GM10248 (cell line): ENCODE results near the gene RASGRF2.

Experiments used
- CTCF ChIA-PET: fragments of 300-600 bp; sonication (Branson Sonifier 250); formaldehyde crosslinking; extraction: SDS; loops from one replicate; lab custom pipeline; 2021; ENCODE audit warnings: antibody characterized with exemption; lab: Yijun Ruan, JAX
- POLR2A ChIA-PET: fragments of 350-650 bp; sonication (Branson Sonifier 250); formaldehyde crosslinking; extraction: SDS; loops from one replicate; lab custom pipeline; 2020; ENCODE audit warnings: antibody characterized with exemption; lab: Yijun Ruan, JAX
- DNase-seq: peaks from one replicate; pipeline ENCODE4 v3.0.0; 2012; ENCODE audit errors: extremely low spot score
- TF ChIP-seq, protein P1 (sequence below): IDR thresholded peaks from 2 replicates; pipeline ENCODE4 v1.5.1; 2012; ENCODE audit warnings: mild to moderate bottlenecking, low read depth; ENCODE audit errors: extremely low read depth, missing control alignments, control extremely low read depth

The RASGRF2 gene

DNA sequence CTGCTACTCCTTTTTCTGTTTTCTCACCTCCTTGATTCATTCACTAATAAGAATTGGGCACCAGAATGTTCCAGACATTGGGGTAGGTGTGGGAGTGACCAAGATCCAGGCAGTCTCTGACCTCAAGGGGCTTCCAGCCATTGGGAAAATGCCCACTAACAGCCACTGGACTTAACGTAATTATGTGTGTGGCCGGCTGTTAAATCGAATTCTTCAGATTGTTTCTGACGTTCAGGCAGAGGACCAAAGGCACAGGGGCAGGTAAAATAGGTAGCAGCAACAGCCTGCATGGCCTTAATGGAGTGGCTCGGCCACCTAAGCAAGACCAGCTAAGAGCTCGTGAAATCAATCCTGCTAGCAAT is 224.6 kb downstream of the RASGRF2 start:
- CTCF ChIA-PET: interaction anchor here (2.5 to 3.2 kb wide), 2 partner anchors 10 to 20 kb away, joined by 10 to 15 read pairs; no protein-coding TSS in a partner anchor

DNA sequence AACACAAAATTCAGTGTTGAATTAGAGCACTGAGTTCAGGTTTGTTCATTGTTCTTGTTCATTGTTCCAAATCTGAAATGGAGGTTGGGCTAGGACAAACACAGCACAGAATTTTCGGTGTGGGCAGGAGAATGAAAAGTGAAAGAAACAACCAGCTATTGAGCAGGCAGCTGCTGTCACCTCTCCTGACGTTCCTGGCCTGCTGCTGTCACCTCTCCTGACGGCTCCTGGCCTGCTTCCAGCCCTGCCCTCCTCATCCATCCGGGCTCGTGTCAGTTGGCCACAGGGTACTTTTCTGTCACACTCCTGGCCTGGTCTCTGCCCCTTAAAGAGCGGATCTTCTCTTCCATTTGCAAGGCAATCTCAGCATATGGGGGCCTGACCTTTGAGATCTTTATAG is 227.7 kb downstream of the RASGRF2 start:
- TF ChIP-seq, protein P1, sequence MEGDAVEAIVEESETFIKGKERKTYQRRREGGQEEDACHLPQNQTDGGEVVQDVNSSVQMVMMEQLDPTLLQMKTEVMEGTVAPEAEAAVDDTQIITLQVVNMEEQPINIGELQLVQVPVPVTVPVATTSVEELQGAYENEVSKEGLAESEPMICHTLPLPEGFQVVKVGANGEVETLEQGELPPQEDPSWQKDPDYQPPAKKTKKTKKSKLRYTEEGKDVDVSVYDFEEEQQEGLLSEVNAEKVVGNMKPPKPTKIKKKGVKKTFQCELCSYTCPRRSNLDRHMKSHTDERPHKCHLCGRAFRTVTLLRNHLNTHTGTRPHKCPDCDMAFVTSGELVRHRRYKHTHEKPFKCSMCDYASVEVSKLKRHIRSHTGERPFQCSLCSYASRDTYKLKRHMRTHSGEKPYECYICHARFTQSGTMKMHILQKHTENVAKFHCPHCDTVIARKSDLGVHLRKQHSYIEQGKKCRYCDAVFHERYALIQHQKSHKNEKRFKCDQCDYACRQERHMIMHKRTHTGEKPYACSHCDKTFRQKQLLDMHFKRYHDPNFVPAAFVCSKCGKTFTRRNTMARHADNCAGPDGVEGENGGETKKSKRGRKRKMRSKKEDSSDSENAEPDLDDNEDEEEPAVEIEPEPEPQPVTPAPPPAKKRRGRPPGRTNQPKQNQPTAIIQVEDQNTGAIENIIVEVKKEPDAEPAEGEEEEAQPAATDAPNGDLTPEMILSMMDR: no peak
- POLR2A ChIA-PET: no interaction called here
- CTCF ChIA-PET: interaction anchor here (0.8 to 1.5 kb wide), 3 partner anchors 14 to 302 kb away, joined by 3 read pairs; no protein-coding TSS in a partner anchor
- no peak for DNase-seq

More for the DNA sequence above, 224.6 kb downstream of the RASGRF2 start:
- no peak for DNase-seq
- TF ChIP-seq, protein P1: no peak
- POLR2A ChIA-PET: no interaction called here

DNA sequence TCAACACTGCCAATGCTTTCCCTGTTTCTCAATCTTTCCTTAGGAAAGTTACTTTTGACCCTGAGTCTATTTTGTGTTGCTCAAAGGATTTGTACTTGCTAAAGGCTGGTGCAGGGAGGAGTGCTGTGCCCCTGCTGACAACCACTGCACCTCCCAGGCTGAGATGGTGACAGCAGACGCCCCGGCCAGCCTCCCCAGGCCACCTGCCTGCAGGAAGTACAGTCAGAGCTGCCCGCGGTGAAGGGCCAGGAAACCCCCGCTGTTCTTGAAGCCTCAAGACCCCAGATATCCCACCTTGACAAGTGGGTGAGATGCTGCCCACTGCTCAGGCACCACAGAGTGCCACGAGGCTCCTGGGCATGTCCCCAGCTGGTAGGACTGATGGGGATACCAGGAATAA is 228.8 kb downstream of the RASGRF2 start:
- CTCF ChIA-PET: interaction anchor here (1.1 to 4.9 kb wide), 3 partner anchors 13 to 24 kb away, joined by 3 to 26 read pairs (median 3); no protein-coding TSS in a partner anchor

DNA sequence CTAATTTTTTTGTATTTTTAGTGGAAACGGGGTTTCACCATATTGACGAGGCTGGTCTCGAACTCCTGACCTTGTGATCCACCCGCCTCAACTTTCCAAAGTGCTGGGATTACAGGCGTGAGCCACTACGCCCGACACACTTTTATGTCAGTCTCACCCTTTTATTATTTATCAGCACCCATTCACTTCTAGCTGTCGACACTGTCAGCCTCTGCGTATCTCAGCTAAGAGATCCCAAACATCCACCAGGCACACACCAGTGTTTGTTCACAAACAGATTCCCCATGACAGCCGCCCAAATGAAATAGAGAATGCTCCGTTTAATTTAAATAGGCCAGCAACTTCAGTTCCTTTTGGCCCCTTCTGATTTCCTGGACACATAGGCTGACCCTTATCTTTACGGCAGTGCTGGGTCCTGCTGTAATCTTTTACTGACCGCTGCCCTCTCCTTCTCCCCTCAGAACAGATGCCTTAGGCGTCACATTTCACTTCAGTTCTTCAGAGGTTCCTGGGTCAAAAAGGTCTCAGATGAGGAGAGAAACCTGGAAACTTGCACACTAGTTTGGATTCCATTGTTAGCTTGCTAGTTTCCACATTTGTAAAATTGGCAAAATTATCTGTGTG is 229.8 kb downstream of the RASGRF2 start:
- DNase-seq: no peak

More for the DNA sequence above, 228.8 kb downstream of the RASGRF2 start:
- POLR2A ChIA-PET: no interaction called here
- no peak for DNase-seq
- TF ChIP-seq, protein P1: no peak

DNA sequence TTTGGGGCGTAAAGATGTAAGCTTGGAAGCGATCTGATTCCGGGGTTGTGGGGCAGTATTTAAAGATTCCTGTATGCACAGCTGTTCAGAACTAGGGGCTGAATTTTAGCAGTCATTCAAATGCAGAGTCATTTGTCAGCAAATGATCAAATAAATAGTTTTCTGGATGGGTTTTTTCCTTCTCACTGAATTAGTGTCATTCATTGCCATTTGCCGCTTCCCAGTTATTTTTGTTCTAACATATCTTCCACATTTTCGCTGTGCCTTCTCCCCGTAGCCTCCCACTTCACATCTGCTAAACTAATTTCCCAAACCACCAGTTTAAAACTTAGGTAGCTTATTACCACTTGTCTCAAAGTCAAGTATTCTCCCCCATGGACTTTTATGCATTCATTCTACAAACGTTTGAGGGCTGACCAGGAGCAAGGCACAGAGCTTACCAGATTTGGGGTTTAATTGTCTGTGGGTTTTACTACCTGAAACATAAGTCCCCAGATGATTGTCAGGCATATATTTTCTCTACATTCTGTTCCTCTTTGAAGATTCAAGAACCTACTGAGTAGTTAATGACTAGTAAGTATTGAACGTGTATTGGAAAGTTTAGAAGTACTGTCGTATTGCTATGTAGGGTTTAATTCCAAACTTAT is 231.7 kb downstream of the RASGRF2 start:
- CTCF ChIA-PET: interaction anchor here (1.0 to 4.9 kb wide), 5 partner anchors 10 to 479 kb away, joined by 3 to 30 read pairs (median 5); no protein-coding TSS in a partner anchor
- DNase-seq: no peak
- POLR2A ChIA-PET: no interaction called here
- TF ChIP-seq, protein P1: no peak

More for the DNA sequence above, 229.8 kb downstream of the RASGRF2 start:
- TF ChIP-seq, protein P1: no peak
- CTCF ChIA-PET: interaction anchor here (1.6 to 4.9 kb wide), 5 partner anchors 8 to 109 kb away, joined by 3 to 30 read pairs (median 7); no protein-coding TSS in a partner anchor
- POLR2A ChIA-PET: no interaction called here

DNA sequence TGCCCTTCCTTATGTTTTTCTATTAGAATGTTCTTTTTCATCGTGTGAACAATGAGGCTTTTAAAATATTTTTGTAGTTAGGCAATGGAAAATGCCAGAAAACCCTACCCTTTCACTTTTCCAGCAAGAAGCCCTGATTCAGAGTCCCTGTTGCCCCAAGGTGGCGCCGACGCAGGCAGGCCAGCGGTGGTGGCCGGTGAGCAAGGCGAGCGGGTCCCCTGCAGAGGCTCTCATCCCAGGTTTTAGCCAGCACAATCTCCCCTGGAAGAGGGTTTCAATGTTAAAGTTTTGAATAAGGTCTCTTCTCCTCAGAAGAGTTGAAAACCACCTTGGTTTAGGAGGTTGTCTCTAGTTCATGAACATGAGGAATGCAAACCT is 232.2 kb downstream of the RASGRF2 start:
- ChIA-PET POLR2A (no interaction called here), CTCF (interaction anchor here (1.0 to 4.9 kb wide), 5 partner anchors 10 to 480 kb away, joined by 3 to 30 read pairs (median 9); no protein-coding TSS in a partner anchor)
- DNase-seq: no peak
- TF ChIP-seq, protein P1: no peak
